Prostate gland (tissue), 2 donors: ENCODE results near the gene UBTF. TPM values are rescaled to one million over a fixed set of nuclear protein-coding genes. Genes with fewer than 3 reads are reported as not detected.

Experiments used
- DNase-seq: peaks from one replicate; pipeline ENCODE4 v3.0.0-alpha.2; 2019; ENCODE audit warnings: low spot score
- H3K27ac ChIP-seq, 2 donors: fragments of 200-600 bp; sonication (generic); 2 replicates each; pipeline ENCODE4 v1.5.1; 2017 to 2019
- H3K27me3 ChIP-seq: fragments of 200-600 bp; sonication (generic); replicated peaks from 2 replicates; pipeline ENCODE4 v1.5.1; 2019; ENCODE audit not compliant: insufficient read depth
- H3K36me3 ChIP-seq, 2 donors: fragments of 200-600 bp; sonication (generic); 1 replicate in 1 of 2; 2 replicates in 1 of 2; pipeline versions ENCODE4 v1.5.1 to v1.8.1; 2017 to 2019
- H3K4me1 ChIP-seq: fragments of 200-600 bp; sonication (generic); replicated peaks from 2 replicates; pipeline ENCODE4 v1.5.1; 2019
- H3K4me3 ChIP-seq, 2 donors: fragments of 200-600 bp; sonication (generic); 2 replicates each; pipeline ENCODE4 v1.5.1; 2017 to 2019
- H3K9me3 ChIP-seq: fragments of 200-600 bp; sonication (generic); 2 replicates; pipeline ENCODE4 v1.5.1; 2017
- POLR2A ChIP-seq: fragments of 450-650 bp; IDR thresholded peaks from one replicate; pipeline ENCODE4 v1.6.1; 2016; ENCODE audit warnings: antibody characterized with exemption, mild to moderate bottlenecking
- POLR2AphosphoS5 ChIP-seq: sonication (generic); formaldehyde crosslinking; IDR thresholded peaks from one replicate; pipeline ENCODE4 v1.6.1; 2017; ENCODE audit warnings: antibody characterized with exemption
- WGBS: methylation state at CpG from one replicate; pipeline ENCODE4 v1.1.5; 2018; 5-methylcytosine and 5-hydroxymethylcytosine counted together
- intact Hi-C: fragments of 100-400 bp; cut with DNase I; formaldehyde crosslinking; loops from one replicate; pipeline ENCODE4 v1.14.2; 2022
- total RNA-seq, 2 donors: library from RNA; depleted of rRNA; stranded (reverse); fragments of >200 nt; gene quantifications; one replicate each; pipeline ENCODE4 v1.1.0, GENCODE V29; 2016
- TF ChIP-seq, protein P1 (sequence below), 4 experiments: fragments of 200-600 bp in 2 of 4; fragments of 450-650 bp in 2 of 4; sonication (generic) in 2 of 4; IDR thresholded peaks; 1 replicate in 3 of 4; 2 replicates in 1 of 4; pipeline ENCODE4 v1.5.1; 2016 to 2019; ENCODE audit warnings: antibody characterized with exemption in 4 of 4, mild to moderate bottlenecking in 2 of 4, moderate library complexity in 2 of 4

UBTF gene
- total RNA-seq, 2 donors from 2014 or later: 73.4 to 77.2 TPM

DNA sequence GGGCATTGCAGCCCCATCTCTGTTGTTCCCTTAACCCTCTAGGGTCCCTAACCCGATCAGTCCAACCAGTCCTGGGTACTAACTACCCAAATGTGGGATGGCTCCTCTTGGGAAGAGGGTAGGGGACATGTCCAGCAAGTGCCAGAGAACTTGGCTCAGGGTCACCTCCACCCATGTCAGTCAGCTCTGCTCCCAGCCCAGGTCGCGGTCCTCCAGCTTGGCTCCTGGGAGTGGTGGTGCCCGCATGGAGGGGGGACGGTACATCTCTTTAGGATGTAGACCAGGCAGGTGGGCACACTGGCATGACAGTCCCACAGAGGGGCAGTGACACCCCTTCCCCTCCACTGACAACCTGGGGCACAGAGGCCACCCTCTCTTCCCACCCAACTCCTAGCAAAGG lies 26.7 kb downstream of the UBTF start:
- peak overlapping the region; percentile 38 to 71 for H3K27ac ChIP-seq
- no peaks in the 10 kb centered on the region for H3K27me3 ChIP-seq
- WGBS: 74% methylated on average over 5 of the region's 5 CpGs
- DNase-seq: no peak
- H3K9me3 ChIP-seq: no peaks in the 10 kb centered on the region
- peaks cover 5 to 17% of the 10 kb centered on the region in 2 donors for H3K36me3 ChIP-seq
- H3K4me1 ChIP-seq: peaks cover 11% of the 10 kb centered on the region
- TF ChIP-seq, protein P1, sequence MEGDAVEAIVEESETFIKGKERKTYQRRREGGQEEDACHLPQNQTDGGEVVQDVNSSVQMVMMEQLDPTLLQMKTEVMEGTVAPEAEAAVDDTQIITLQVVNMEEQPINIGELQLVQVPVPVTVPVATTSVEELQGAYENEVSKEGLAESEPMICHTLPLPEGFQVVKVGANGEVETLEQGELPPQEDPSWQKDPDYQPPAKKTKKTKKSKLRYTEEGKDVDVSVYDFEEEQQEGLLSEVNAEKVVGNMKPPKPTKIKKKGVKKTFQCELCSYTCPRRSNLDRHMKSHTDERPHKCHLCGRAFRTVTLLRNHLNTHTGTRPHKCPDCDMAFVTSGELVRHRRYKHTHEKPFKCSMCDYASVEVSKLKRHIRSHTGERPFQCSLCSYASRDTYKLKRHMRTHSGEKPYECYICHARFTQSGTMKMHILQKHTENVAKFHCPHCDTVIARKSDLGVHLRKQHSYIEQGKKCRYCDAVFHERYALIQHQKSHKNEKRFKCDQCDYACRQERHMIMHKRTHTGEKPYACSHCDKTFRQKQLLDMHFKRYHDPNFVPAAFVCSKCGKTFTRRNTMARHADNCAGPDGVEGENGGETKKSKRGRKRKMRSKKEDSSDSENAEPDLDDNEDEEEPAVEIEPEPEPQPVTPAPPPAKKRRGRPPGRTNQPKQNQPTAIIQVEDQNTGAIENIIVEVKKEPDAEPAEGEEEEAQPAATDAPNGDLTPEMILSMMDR (IDR thresholded peaks at IDR 0.05): no peak
- TF ChIP-seq POLR2A: no peak
- intact Hi-C loops: no loop called here
- H3K4me3 ChIP-seq: no peak overlapping the region

DNA sequence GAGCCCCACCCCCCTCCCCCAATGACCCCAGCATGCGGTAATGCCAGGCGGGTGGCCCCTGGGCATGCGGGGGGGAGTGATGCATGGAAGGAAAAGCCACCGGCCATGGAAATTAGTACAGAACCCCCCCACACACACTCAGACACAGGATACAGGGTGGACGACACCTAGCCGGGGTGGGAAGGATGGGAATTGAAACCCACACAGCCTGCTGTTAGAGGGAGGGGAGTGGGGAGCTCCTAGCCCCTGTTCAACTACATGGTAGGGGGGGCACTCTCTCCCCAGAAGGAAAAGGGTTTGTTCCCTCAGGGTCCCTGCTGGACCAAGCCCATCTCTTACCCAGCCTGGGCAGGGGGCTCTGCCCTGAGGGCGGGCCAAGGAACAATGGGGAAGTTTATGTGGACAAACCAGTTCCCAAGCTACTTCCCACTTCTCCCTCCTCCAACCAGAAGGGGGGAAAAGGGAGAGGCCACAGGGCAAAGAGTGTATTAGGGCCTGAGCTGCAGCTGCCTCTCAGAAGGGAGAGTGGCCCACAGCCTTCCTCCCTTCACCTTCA lies 27.5 kb downstream of the UBTF start:
- Histone ChIP-seq H3K4me1 (peaks cover 14% of the 10 kb centered on the region), H3K9me3 (no peaks in the 10 kb centered on the region), H3K27me3 (no peaks in the 10 kb centered on the region), H3K36me3 (peaks cover 5 to 17% of the 10 kb centered on the region in 2 donors), H3K4me3 (no peak overlapping the region), H3K27ac (peak overlapping the region; percentile 26 to 71)
- TF ChIP-seq POLR2AphosphoS5 (no peak), POLR2A (peak; percentile 30)
- TF ChIP-seq, protein P1 (IDR thresholded peaks at IDR 0.05): no peak
- no peak for DNase-seq
- WGBS: 47% methylated on average over 7 of the region's 7 CpGs
- intact Hi-C loops: no loop called here

DNA sequence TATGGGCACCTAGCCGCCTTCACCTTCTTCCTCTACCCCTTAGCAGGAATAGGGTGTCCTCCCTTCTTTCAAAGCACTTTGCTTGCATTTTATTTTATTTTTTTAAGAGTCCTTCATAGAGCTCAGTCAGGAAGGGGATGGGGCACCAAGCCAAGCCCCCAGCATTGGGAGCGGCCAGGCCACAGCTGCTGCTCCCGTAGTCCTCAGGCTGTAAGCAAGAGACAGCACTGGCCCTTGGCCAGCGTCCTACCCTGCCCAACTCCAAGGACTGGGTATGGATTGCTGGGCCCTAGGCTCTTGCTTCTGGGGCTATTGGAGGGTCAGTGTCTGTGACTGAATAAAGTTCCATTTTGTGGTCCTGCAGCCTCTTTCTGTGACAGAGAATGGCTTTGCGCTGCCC lies 28.1 kb downstream of the UBTF start:
- Histone ChIP-seq H3K9me3 (no peaks in the 10 kb centered on the region), H3K27ac (peak overlapping the region in 1 of 2 donors; percentile 71), H3K4me1 (peaks cover 14% of the 10 kb centered on the region), H3K27me3 (no peaks in the 10 kb centered on the region), H3K4me3 (no peak overlapping the region), H3K36me3 (peaks cover 5 to 17% of the 10 kb centered on the region in 2 donors)
- intact Hi-C loops: no loop called here
- WGBS: 66% methylated on average over 5 of the region's 5 CpGs
- TF ChIP-seq POLR2A (no peak), POLR2AphosphoS5 (no peak)
- TF ChIP-seq, protein P1 (IDR thresholded peaks at IDR 0.05): no peak
- DNase-seq: no peak

DNA sequence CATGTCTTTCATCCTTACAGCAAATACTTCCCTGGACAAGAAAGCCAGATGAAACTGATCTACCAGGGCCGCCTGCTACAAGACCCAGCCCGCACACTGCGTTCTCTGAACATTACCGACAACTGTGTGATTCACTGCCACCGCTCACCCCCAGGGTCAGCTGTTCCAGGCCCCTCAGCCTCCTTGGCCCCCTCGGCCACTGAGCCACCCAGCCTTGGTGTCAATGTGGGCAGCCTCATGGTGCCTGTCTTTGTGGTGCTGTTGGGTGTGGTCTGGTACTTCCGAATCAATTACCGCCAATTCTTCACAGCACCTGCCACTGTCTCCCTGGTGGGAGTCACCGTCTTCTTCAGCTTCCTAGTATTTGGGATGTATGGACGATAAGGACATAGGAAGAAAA lies 29.0 kb downstream of the UBTF start:
- H3K27ac ChIP-seq: no peak overlapping the region
- peaks cover 14% of the 10 kb centered on the region for H3K4me1 ChIP-seq
- H3K9me3 ChIP-seq: no peaks in the 10 kb centered on the region
- intact Hi-C loops: no loop called here
- no peak for DNase-seq
- H3K4me3 ChIP-seq: no peak overlapping the region
- no peaks in the 10 kb centered on the region for H3K27me3 ChIP-seq
- 77% methylated on average over 10 of the region's 10 CpGs for WGBS
- peaks cover 5 to 17% of the 10 kb centered on the region in 2 donors for H3K36me3 ChIP-seq
- no peak for TF ChIP-seq POLR2A
- TF ChIP-seq, protein P1 (IDR thresholded peaks at IDR 0.05): no peak
- TF ChIP-seq POLR2AphosphoS5: no peak
